Uterus (tissue), 4 donors: ENCODE measurements around the gene SRGN. TPM values are rescaled to one million over a fixed set of nuclear protein-coding genes. Genes with fewer than 3 reads are reported as not detected.
A peak's percentile ranks its signal among the peaks of the same experiment; 100 is the strongest.

ENCODE experiments used
- DNase-seq, 2 donors: peaks; one replicate each; pipeline ENCODE4 v3.0.0-alpha.2; 2019 to 2020
- H3K27ac ChIP-seq, 2 donors: fragments of 200-600 bp; sonication (generic); 1 replicate in 1 of 2; 2 replicates in 1 of 2; pipeline ENCODE4 v1.5.1; 2016 to 2018
- H3K27me3 ChIP-seq, 2 donors: fragments of 200-600 bp; sonication (generic); one replicate each; pipeline ENCODE4 v1.5.1; 2018 to 2019; ENCODE audit warnings: control low read depth in 1 of 2
- H3K36me3 ChIP-seq, 2 donors: fragments of 200-600 bp; sonication (generic); one replicate each; pipeline ENCODE4 v1.5.1; 2019; ENCODE audit warnings: control low read depth in 1 of 2
- H3K4me1 ChIP-seq, 2 donors: fragments of 200-600 bp; sonication (generic); one replicate each; pipeline ENCODE4 v1.5.1; 2018 to 2019; ENCODE audit warnings: control low read depth in 1 of 2
- H3K4me3 ChIP-seq, 2 donors: fragments of 200-600 bp; sonication (generic); 1 replicate in 1 of 2; 2 replicates in 1 of 2; pipeline ENCODE4 v1.5.1; 2018 to 2019; ENCODE audit warnings: mild to moderate bottlenecking in 1 of 2
- H3K9me3 ChIP-seq, 2 donors: fragments of 200-600 bp; sonication (generic); one replicate each; pipeline ENCODE4 v1.5.1; 2019; ENCODE audit warnings: control low read depth in 1 of 2
- CTCF ChIP-seq, 4 experiments: fragments of 200-600 bp in 2 of 4; fragments of 450-650 bp in 2 of 4; sonication (generic) in 2 of 4; IDR thresholded peaks; one replicate each; pipeline ENCODE4 v1.5.1; 2016 to 2019; ENCODE audit warnings: antibody characterized with exemption in 4 of 4, mild to moderate bottlenecking in 2 of 4, moderate library complexity in 1 of 4
- POLR2A ChIP-seq, 2 donors: fragments of 450-650 bp; IDR thresholded peaks; one replicate each; pipeline ENCODE4 v1.6.1; 2016; ENCODE audit warnings: antibody characterized with exemption in 2 of 2, mild to moderate bottlenecking in 1 of 2, moderate library complexity in 1 of 2
- intact Hi-C: fragments of 100-400 bp; cut with DNase I; formaldehyde crosslinking; loops from one replicate; pipeline ENCODE4 v1.15.1; 2023; ENCODE audit warnings: low total_unique reads
- total RNA-seq, 4 donors: library from RNA; depleted of rRNA in 3 of 4; stranded (reverse); fragments of >200 nt in 3 of 4; gene quantifications; one replicate each; pipeline versions ENCODE4 v1.1.0 to v1.2.4, GENCODE V29; 2014 to 2023
- donor health status: DM: yes; HTN: yes; CAD: no.

The SRGN gene
- total RNA-seq, 4 donors from 2014 or later, result 36.9 to 281 (median 120) TPM

- Histone ChIP-seq H3K27ac (no peak overlapping the region), H3K9me3 (no peaks in the 10 kb centered on the region), H3K36me3 (no peaks in the 10 kb centered on the region), H3K27me3 (no peaks in the 10 kb centered on the region), H3K4me3 (no peak overlapping the region), H3K4me1 (no peaks in the 10 kb centered on the region)
- no peak for DNase-seq
- intact Hi-C loops, result no loop called here
- no peak for TF ChIP-seq CTCF (IDR thresholded peaks at IDR 0.05)
- TF ChIP-seq POLR2A (IDR thresholded peaks at IDR 0.05), result no peak
Measured at GRCh38 chr10:69080226-69080625, 7.7 kb upstream of the SRGN start.

- peak overlapping the region; percentile 72 to 94 for H3K27ac ChIP-seq
- no peaks in the 10 kb centered on the region for H3K27me3 ChIP-seq
- no peak overlapping the region for H3K4me3 ChIP-seq
- no peaks in the 10 kb centered on the region for H3K4me1 ChIP-seq
- DNase-seq, result no peak
- TF ChIP-seq CTCF (IDR thresholded peaks at IDR 0.05) (no peak), POLR2A (IDR thresholded peaks at IDR 0.05) (no peak)
- intact Hi-C loops, result no loop called here
- no peaks in the 10 kb centered on the region for H3K36me3 ChIP-seq
- H3K9me3 ChIP-seq, result no peaks in the 10 kb centered on the region
Measured at GRCh38 chr10:69086001-69086509, 1.8 kb upstream of the SRGN start.

- peak overlapping the region; percentile 70 to 94 for H3K27ac ChIP-seq
- intact Hi-C loops, result no loop called here
- no peak for TF ChIP-seq POLR2A (IDR thresholded peaks at IDR 0.05)
- TF ChIP-seq CTCF (IDR thresholded peaks at IDR 0.05), result no peak
- no peak for DNase-seq
- H3K9me3 ChIP-seq, result no peaks in the 10 kb centered on the region
- H3K36me3 ChIP-seq, result no peaks in the 10 kb centered on the region
- H3K4me3 ChIP-seq, result peak overlapping the region; percentile 13 to 30
- no peaks in the 10 kb centered on the region for H3K4me1 ChIP-seq
- H3K27me3 ChIP-seq, result no peaks in the 10 kb centered on the region
Measured at GRCh38 chr10:69088471-69088769, 517 bp downstream of the SRGN start.

GRCh38 chr10:69088801-69089501 is 1.0 kb downstream of the SRGN start:
- Histone ChIP-seq H3K4me1 (no peaks in the 10 kb centered on the region), H3K9me3 (no peaks in the 10 kb centered on the region), H3K27me3 (no peaks in the 10 kb centered on the region), H3K27ac (peak overlapping the region; percentile 70 to 94), H3K4me3 (peak overlapping the region; percentile 13 to 30), H3K36me3 (no peaks in the 10 kb centered on the region)
- no peak for TF ChIP-seq CTCF (IDR thresholded peaks at IDR 0.05)
- TF ChIP-seq POLR2A (IDR thresholded peaks at IDR 0.05), result peak in 1 of 2 donors; percentile 26
- no peak for DNase-seq
- intact Hi-C loops, result no loop called here

GRCh38 chr10:69089638-69090599 is 2.0 kb downstream of the SRGN start:
- intact Hi-C loops, result no loop called here
- Histone ChIP-seq H3K4me1 (no peaks in the 10 kb centered on the region), H3K4me3 (peak overlapping the region in 1 of 2 donors; percentile 5), H3K36me3 (no peaks in the 10 kb centered on the region), H3K27ac (peak overlapping the region; percentile 70 to 94), H3K27me3 (no peaks in the 10 kb centered on the region), H3K9me3 (no peaks in the 10 kb centered on the region)
- DNase-seq, result peak in 1 of 2 donors; percentile 32
- TF ChIP-seq POLR2A (IDR thresholded peaks at IDR 0.05) (no peak), CTCF (IDR thresholded peaks at IDR 0.05) (no peak)
